Parathyroid adenoma (tissue), 2 donors: ENCODE measurements around the gene DHH.

Experiments used
- H2AFZ ChIP-seq: fragments of 300-600 bp; sonication (generic); one replicate; pipeline ENCODE4 v1.7.0; 2017; ENCODE audit warnings: antibody characterized with exemption, mild to moderate bottlenecking
- H3K27ac ChIP-seq: fragments of 300-600 bp; sonication (generic); one replicate; pipeline ENCODE4 v1.7.0; 2017
- H3K27me3 ChIP-seq: fragments of 300-600 bp; sonication (generic); one replicate; pipeline ENCODE4 v1.7.0; 2017; ENCODE audit warnings: low read length; ENCODE audit not compliant: control insufficient read depth, insufficient read depth
- H3K36me3 ChIP-seq: fragments of 300-600 bp; sonication (generic); one replicate; pipeline ENCODE4 v1.7.0; 2017; ENCODE audit warnings: low read length; ENCODE audit not compliant: control insufficient read depth, insufficient read depth
- H3K4me1 ChIP-seq: fragments of 300-600 bp; sonication (generic); one replicate; pipeline ENCODE4 v1.7.0; 2017; ENCODE audit warnings: control low read depth
- H3K4me2 ChIP-seq: fragments of 300-600 bp; sonication (generic); one replicate; pipeline ENCODE4 v1.7.0; 2017; ENCODE audit warnings: low read length
- H3K4me3 ChIP-seq: fragments of 300-600 bp; sonication (generic); one replicate; pipeline ENCODE4 v1.7.0; 2017; ENCODE audit warnings: low read depth, low read length
- H3K79me2 ChIP-seq: fragments of 300-600 bp; sonication (generic); one replicate; pipeline ENCODE4 v1.7.0; 2017; ENCODE audit warnings: control low read depth
- H3K9ac ChIP-seq: fragments of 300-600 bp; sonication (generic); one replicate; pipeline ENCODE4 v1.7.0; 2017; ENCODE audit warnings: mild to moderate bottlenecking
- H3K9me3 ChIP-seq: fragments of 300-600 bp; sonication (generic); one replicate; pipeline ENCODE4 v1.7.0; 2017; ENCODE audit warnings: low read length; ENCODE audit not compliant: control insufficient read depth
- CTCF ChIP-seq: fragments of 300-600 bp; sonication (generic); IDR thresholded peaks from one replicate; pipeline ENCODE4 v1.7.0; 2017; ENCODE audit warnings: antibody characterized with exemption, mild to moderate bottlenecking
- donor health status: primary hyperparathyroidism.

The DHH gene

DNA sequence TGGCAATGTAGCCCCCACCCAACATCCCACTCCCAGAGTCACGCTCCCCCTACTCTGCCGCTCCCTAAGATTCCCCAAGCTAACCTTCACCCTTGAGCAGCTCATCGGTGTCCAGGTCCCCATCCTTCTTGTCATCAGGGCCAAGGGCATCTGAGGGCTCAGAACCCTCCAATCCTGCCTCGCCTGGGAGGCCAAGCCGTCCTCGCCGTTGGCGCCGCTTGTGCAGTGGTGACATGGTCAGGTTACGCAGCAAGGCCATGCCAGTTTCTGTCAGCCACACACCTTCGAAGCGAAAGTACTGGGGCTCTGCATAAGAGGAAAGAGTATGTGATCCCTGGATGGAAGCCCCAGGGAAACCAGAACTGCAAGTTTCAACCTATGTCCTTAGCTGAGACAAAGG, 49.9 kb downstream of the DHH start:
- H3K9me3 ChIP-seq = no peaks in the 10 kb centered on the region

GRCh38 chr12:49043856-49044258, 50.7 kb downstream of the DHH start:
- Histone ChIP-seq H3K9me3 (no peaks in the 10 kb centered on the region), H3K4me1 (no peaks in the 10 kb centered on the region), H3K27ac (no peak overlapping the region), H3K27me3 (no peaks in the 10 kb centered on the region), H3K36me3 (no peaks in the 10 kb centered on the region), H3K4me3 (no peak overlapping the region), H2AFZ (no peak overlapping the region), H3K9ac (no peak overlapping the region), H3K4me2 (no peak overlapping the region), H3K79me2 (no peaks in the 10 kb centered on the region)
- peak; percentile 63 for TF ChIP-seq CTCF

More for the DNA sequence above, 49.9 kb downstream of the DHH start:
- no peaks in the 10 kb centered on the region for H3K27me3 ChIP-seq
- H3K27ac ChIP-seq = no peak overlapping the region
- H3K4me2 ChIP-seq = no peak overlapping the region
- H3K4me3 ChIP-seq = no peak overlapping the region
- H3K79me2 ChIP-seq = peaks cover 6% of the 10 kb centered on the region
- H3K4me1 ChIP-seq = no peaks in the 10 kb centered on the region
- H3K36me3 ChIP-seq = no peaks in the 10 kb centered on the region
- no peak for TF ChIP-seq CTCF
- no peak overlapping the region for H3K9ac ChIP-seq
- no peak overlapping the region for H2AFZ ChIP-seq

DNA sequence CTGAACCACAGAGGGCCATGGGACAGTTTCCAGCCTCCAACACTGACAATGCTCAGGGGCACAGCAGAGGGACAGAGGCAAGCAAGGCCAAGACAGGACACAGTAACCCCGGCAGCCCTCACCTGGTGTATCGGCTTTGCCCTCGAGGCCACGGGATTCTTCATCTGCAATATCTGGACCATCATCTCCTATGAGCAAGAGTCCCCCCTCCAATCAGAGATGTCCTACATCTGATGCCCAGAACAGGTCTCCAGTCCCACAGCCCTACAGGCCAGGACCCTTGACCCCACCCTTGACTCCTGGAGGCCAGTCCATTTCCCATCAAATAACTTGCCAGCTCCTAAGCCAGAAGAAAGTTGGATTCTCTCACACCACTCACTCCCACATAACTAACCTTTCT, 51.4 kb downstream of the DHH start:
- TF ChIP-seq CTCF = no peak
- no peak overlapping the region for H2AFZ ChIP-seq
- H3K9me3 ChIP-seq = no peaks in the 10 kb centered on the region
- H3K4me1 ChIP-seq = no peaks in the 10 kb centered on the region
- no peaks in the 10 kb centered on the region for H3K27me3 ChIP-seq
- H3K4me2 ChIP-seq = no peak overlapping the region
- H3K4me3 ChIP-seq = no peak overlapping the region
- no peak overlapping the region for H3K9ac ChIP-seq
- no peaks in the 10 kb centered on the region for H3K36me3 ChIP-seq
- H3K79me2 ChIP-seq = no peaks in the 10 kb centered on the region
- no peak overlapping the region for H3K27ac ChIP-seq

DNA sequence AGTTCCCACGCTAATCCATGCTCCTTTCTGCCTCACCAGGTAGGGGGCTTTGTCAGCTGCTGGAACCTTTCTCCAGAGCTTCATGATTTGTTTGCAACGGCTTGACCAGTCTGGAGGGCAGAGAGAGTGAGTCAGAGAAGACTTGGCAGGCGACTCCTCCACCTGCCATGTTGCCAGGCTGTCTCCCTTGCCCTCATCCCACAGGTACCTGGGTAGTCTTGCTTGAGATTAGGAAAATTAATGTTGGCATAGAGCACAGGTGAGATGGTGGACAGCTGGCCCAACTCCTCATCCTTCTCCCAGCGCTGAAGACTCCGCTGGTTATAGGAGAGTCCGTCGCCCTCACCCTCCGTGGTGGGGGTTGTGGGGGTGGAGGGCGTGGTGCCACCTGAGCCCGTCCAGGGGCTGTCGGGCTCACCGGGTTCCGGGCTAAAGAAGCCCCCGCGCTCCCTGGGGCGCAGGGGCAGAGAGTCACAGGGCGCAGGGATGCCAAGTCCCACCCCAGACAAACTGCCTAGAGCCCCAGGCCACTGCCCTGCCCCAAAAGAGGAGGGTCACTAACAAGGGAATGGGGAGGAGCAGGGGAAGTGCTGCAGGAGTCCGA, 52.6 kb downstream of the DHH start:
- H3K79me2 ChIP-seq = no peaks in the 10 kb centered on the region
- H3K4me2 ChIP-seq = no peak overlapping the region
- TF ChIP-seq CTCF = no peak
- no peaks in the 10 kb centered on the region for H3K36me3 ChIP-seq
- H3K4me3 ChIP-seq = no peak overlapping the region
- H3K9me3 ChIP-seq = no peaks in the 10 kb centered on the region
- H3K27ac ChIP-seq = no peak overlapping the region
- no peaks in the 10 kb centered on the region for H3K4me1 ChIP-seq
- H3K9ac ChIP-seq = no peak overlapping the region
- no peak overlapping the region for H2AFZ ChIP-seq
- no peaks in the 10 kb centered on the region for H3K27me3 ChIP-seq
